ENCODE results near the gene C3orf33. TPM values are rescaled to one million over a fixed set of nuclear protein-coding genes. Genes with fewer than 3 reads are reported as not detected.

C3orf33 gene
- total RNA-seq, 2 experiments from 2014 or later: 2.1 to 2.2 TPM

- peaks cover 72% of the 10 kb centered on the region for H3K27me3 Mint-ChIP-seq
- H3K9me3 Mint-ChIP-seq: no peaks in the 10 kb centered on the region
- ATAC-seq (ENCODE audit: low read depth) (no peak), DNase-seq (no peak)
- POLR2A ChIA-PET: no interaction called here
- H3K4me1 Mint-ChIP-seq: peaks cover 20% of the 10 kb centered on the region
- peak overlapping the region; percentile 89 for H3K4me3 Mint-ChIP-seq
- H3K36me3 Mint-ChIP-seq: no peaks in the 10 kb centered on the region
- no peak overlapping the region for H3K27ac Mint-ChIP-seq
Measured at GRCh38 chr3:155743606-155744005, 62.5 kb downstream of the C3orf33 start.

- no peak for DNase-seq
- Mint-ChIP-seq H3K27ac (no peak overlapping the region), H3K4me3 (no peak overlapping the region), H3K36me3 (no peaks in the 10 kb centered on the region), H3K9me3 (no peaks in the 10 kb centered on the region), H3K4me1 (peaks cover 20% of the 10 kb centered on the region), H3K27me3 (peaks cover 68% of the 10 kb centered on the region)
- ATAC-seq (ENCODE audit: low read depth): no peak
- POLR2A ChIA-PET: no interaction called here
Measured at GRCh38 chr3:155742349-155742965, 63.6 kb downstream of the C3orf33 start.

- no peak for DNase-seq
- Mint-ChIP-seq H3K36me3 (no peaks in the 10 kb centered on the region), H3K9me3 (no peaks in the 10 kb centered on the region), H3K4me1 (peaks cover 20% of the 10 kb centered on the region), H3K27me3 (peaks cover 64% of the 10 kb centered on the region), H3K4me3 (no peak overlapping the region), H3K27ac (no peak overlapping the region)
- POLR2A ChIA-PET: no interaction called here
- ATAC-seq (ENCODE audit: low read depth): no peak
Measured at GRCh38 chr3:155741603-155742002, 64.5 kb downstream of the C3orf33 start.

- Mint-ChIP-seq H3K27me3 (peaks cover 64% of the 10 kb centered on the region), H3K27ac (no peak overlapping the region), H3K36me3 (no peaks in the 10 kb centered on the region), H3K4me3 (no peak overlapping the region), H3K9me3 (no peaks in the 10 kb centered on the region), H3K4me1 (peaks cover 19% of the 10 kb centered on the region)
- ATAC-seq (ENCODE audit: low read depth) (no peak), DNase-seq (no peak)
- POLR2A ChIA-PET: no interaction called here
Measured at GRCh38 chr3:155741101-155741500, 65.0 kb downstream of the C3orf33 start.

GRCh38 chr3:155739154-155739553 lies 66.9 kb downstream of the C3orf33 start:
- H3K4me1 Mint-ChIP-seq: peaks cover 5% of the 10 kb centered on the region
- POLR2A ChIA-PET: no interaction called here
- H3K9me3 Mint-ChIP-seq: no peaks in the 10 kb centered on the region
- H3K36me3 Mint-ChIP-seq: no peaks in the 10 kb centered on the region
- H3K4me3 Mint-ChIP-seq: no peak overlapping the region
- H3K27ac Mint-ChIP-seq: no peak overlapping the region
- peaks cover 45% of the 10 kb centered on the region for H3K27me3 Mint-ChIP-seq
- ATAC-seq (ENCODE audit: low read depth) (no peak), DNase-seq (no peak)

GRCh38 chr3:155738580-155739076 lies 67.5 kb downstream of the C3orf33 start:
- Mint-ChIP-seq H3K4me3 (no peak overlapping the region), H3K27me3 (peaks cover 41% of the 10 kb centered on the region), H3K36me3 (no peaks in the 10 kb centered on the region), H3K4me1 (peaks cover 1% of the 10 kb centered on the region), H3K9me3 (no peaks in the 10 kb centered on the region), H3K27ac (no peak overlapping the region)
- POLR2A ChIA-PET: no interaction called here
- ATAC-seq (ENCODE audit: low read depth) (no peak), DNase-seq (no peak)

GRCh38 chr3:155737844-155738460 lies 68.1 kb downstream of the C3orf33 start:
- Mint-ChIP-seq H3K9me3 (no peaks in the 10 kb centered on the region), H3K4me1 (no peaks in the 10 kb centered on the region), H3K36me3 (no peaks in the 10 kb centered on the region), H3K27ac (no peak overlapping the region), H3K27me3 (peaks cover 42% of the 10 kb centered on the region), H3K4me3 (no peak overlapping the region)
- DNase-seq: no peak
- POLR2A ChIA-PET: no interaction called here
- no peak for ATAC-seq (ENCODE audit: low read depth)

GRCh38 chr3:155736381-155736780 lies 69.7 kb downstream of the C3orf33 start:
- POLR2A ChIA-PET: no interaction called here
- H3K36me3 Mint-ChIP-seq: no peaks in the 10 kb centered on the region
- ATAC-seq (ENCODE audit: low read depth) (no peak), DNase-seq (no peak)
- no peak overlapping the region for H3K27ac Mint-ChIP-seq
- no peak overlapping the region for H3K4me3 Mint-ChIP-seq
- peaks cover 32% of the 10 kb centered on the region for H3K27me3 Mint-ChIP-seq
- H3K9me3 Mint-ChIP-seq: no peaks in the 10 kb centered on the region
- no peaks in the 10 kb centered on the region for H3K4me1 Mint-ChIP-seq

GRCh38 chr3:155730843-155731242 lies 75.2 kb downstream of the C3orf33 start:
- no peak overlapping the region for H3K4me3 Mint-ChIP-seq
- no peaks in the 10 kb centered on the region for H3K4me1 Mint-ChIP-seq
- H3K36me3 Mint-ChIP-seq: no peaks in the 10 kb centered on the region
- ATAC-seq (ENCODE audit: low read depth) (no peak), DNase-seq (no peak)
- H3K27ac Mint-ChIP-seq: no peak overlapping the region
- POLR2A ChIA-PET: no interaction called here
- no peaks in the 10 kb centered on the region for H3K9me3 Mint-ChIP-seq
- H3K27me3 Mint-ChIP-seq: peaks cover 12% of the 10 kb centered on the region

- DNase-seq (no peak), ATAC-seq (ENCODE audit: low read depth) (no peak)
- H3K27me3 Mint-ChIP-seq: peaks cover 11% of the 10 kb centered on the region
- POLR2A ChIA-PET: no interaction called here
- H3K9me3 Mint-ChIP-seq: no peaks in the 10 kb centered on the region
- H3K27ac Mint-ChIP-seq: no peak overlapping the region
- no peak overlapping the region for H3K4me3 Mint-ChIP-seq
- H3K4me1 Mint-ChIP-seq: no peaks in the 10 kb centered on the region
- H3K36me3 Mint-ChIP-seq: no peaks in the 10 kb centered on the region
Measured at GRCh38 chr3:155727836-155728235, 78.2 kb downstream of the C3orf33 start.

GRCh38 chr3:155714295-155714718 lies 91.8 kb downstream of the C3orf33 start:
- H3K27me3 Mint-ChIP-seq: peaks cover 2% of the 10 kb centered on the region
- POLR2A ChIA-PET: no interaction called here
- no peak overlapping the region for H3K4me3 Mint-ChIP-seq
- DNase-seq (no peak), ATAC-seq (ENCODE audit: low read depth) (no peak)
- H3K27ac Mint-ChIP-seq: no peak overlapping the region
- peaks cover 4% of the 10 kb centered on the region for H3K36me3 Mint-ChIP-seq
- H3K9me3 Mint-ChIP-seq: peaks cover 2% of the 10 kb centered on the region
- H3K4me1 Mint-ChIP-seq: no peaks in the 10 kb centered on the region

Other genes with a start within 250 kb of the C3orf33 start
- gene PLCH1, start 61.2 kb downstream of the C3orf33 start, total RNA-seq: 1 to 10 TPM; 3.8 to 5.1 TPM
- 10 to 100 TPM; 26.4 to 27.3 TPM for gene SLC33A1, start 48.1 kb upstream of the C3orf33 start, total RNA-seq
- 10 to 100 TPM; 84.0 to 86.8 TPM for gene GMPS, start 64.4 kb upstream of the C3orf33 start, total RNA-seq

Measured in activated naive CD8-positive, alpha-beta T cell treated with anti-CD3 and anti-CD28 coated beads, Interleukin-2, amount 10 ng/mL, durations not matched to agents 7 days and 5 days (primary cell).